Measurements from ENCODE around the gene HSBP1L1. TPM values are rescaled to one million over a fixed set of nuclear protein-coding genes. Genes with fewer than 3 reads are reported as not detected.
A peak's percentile ranks its signal among the peaks of the same experiment; 100 is the strongest.

The HSBP1L1 gene
- total RNA-seq, 2 experiments from 2014 or later, result 42.6 to 42.7 TPM

- TF ChIP-seq CTCF (IDR thresholded peaks at IDR 0.05), result no peak
- Mint-ChIP-seq H3K9me3 (no peaks in the 10 kb centered on the region), H3K4me1 (ENCODE audit: low read depth) (peaks cover 40% of the 10 kb centered on the region), H3K27me3 (no peaks in the 10 kb centered on the region), H3K4me3 (no peak overlapping the region), H3K36me3 (ENCODE audit: low read depth) (peaks cover 49% of the 10 kb centered on the region), H3K27ac (no peak overlapping the region)
- no peak overlapping the region for H3K27ac ChIP-seq (ENCODE audit: low read depth in 1 of 2, low read length in 2 of 2)
- H3K27me3 ChIP-seq (ENCODE audit: control insufficient read depth in 1 of 2, insufficient read depth in 2 of 2, low read length in 2 of 2), result no peaks in the 10 kb centered on the region
- H3K9me3 ChIP-seq (ENCODE audit: control insufficient read depth in 1 of 2, insufficient read depth in 1 of 2, low read length in 2 of 2), result peaks cover 0 to 5% of the 10 kb centered on the region in 2 experiments
- ChIA-PET POLR2A (no interaction called here), CTCF (interaction anchor here (0.6 kb wide), 1 partner anchor 49 kb away, joined by 3 read pairs; no protein-coding TSS in a partner anchor)
- ATAC-seq (ENCODE audit: poor library complexity) (no peak), DNase-seq (no peak)
- H3K4me3 ChIP-seq (ENCODE audit: low read length), result no peak overlapping the region
- peaks cover 34% of the 10 kb centered on the region for H3K36me3 ChIP-seq (ENCODE audit: insufficient read depth, low read length)
- intact Hi-C loops (cut with DNase I, micrococcal nuclease), result no loop called here
- H3K4me1 ChIP-seq (ENCODE audit: insufficient read depth, low read length), result peaks cover 32% of the 10 kb centered on the region
Measured at GRCh38 chr18:79943608-79944125, 20.8 kb upstream of the HSBP1L1 start.

- no peaks in the 10 kb centered on the region for H3K9me3 Mint-ChIP-seq
- POLR2A ChIA-PET, result no interaction called here
- H3K4me1 Mint-ChIP-seq (ENCODE audit: low read depth), result peaks cover 43% of the 10 kb centered on the region
- peaks cover 0 to 4% of the 10 kb centered on the region in 2 experiments for H3K9me3 ChIP-seq (ENCODE audit: control insufficient read depth in 1 of 2, insufficient read depth in 1 of 2, low read length in 2 of 2)
- peak overlapping the region; percentile 39 for H3K27ac Mint-ChIP-seq
- H3K4me3 ChIP-seq (ENCODE audit: low read length), result no peak overlapping the region
- DNase-seq (peak in 2 of 14 experiments; percentile 18 to 34), ATAC-seq (ENCODE audit: poor library complexity) (peak; percentile 78)
- peaks cover 34% of the 10 kb centered on the region for H3K36me3 ChIP-seq (ENCODE audit: insufficient read depth, low read length)
- intact Hi-C loops (cut with DNase I, micrococcal nuclease), result no loop called here
- no peak for TF ChIP-seq CTCF (IDR thresholded peaks at IDR 0.05)
- H3K27me3 Mint-ChIP-seq, result no peaks in the 10 kb centered on the region
- no peak overlapping the region for H3K27ac ChIP-seq (ENCODE audit: low read depth in 1 of 2, low read length in 2 of 2)
- CTCF ChIA-PET, result interaction anchor here (0.6 kb wide), 1 partner anchor 48 kb away, joined by 3 read pairs; no protein-coding TSS in a partner anchor
- H3K36me3 Mint-ChIP-seq (ENCODE audit: low read depth), result peaks cover 43% of the 10 kb centered on the region
- peaks cover 37% of the 10 kb centered on the region for H3K4me1 ChIP-seq (ENCODE audit: insufficient read depth, low read length)
- peak overlapping the region; percentile 38 for H3K4me3 Mint-ChIP-seq
- no peaks in the 10 kb centered on the region for H3K27me3 ChIP-seq (ENCODE audit: control insufficient read depth in 1 of 2, insufficient read depth in 2 of 2, low read length in 2 of 2)
Measured at GRCh38 chr18:79944126-79944731, 20.2 kb upstream of the HSBP1L1 start.

GRCh38 chr18:79944746-79945117, 19.7 kb upstream of the HSBP1L1 start:
- Mint-ChIP-seq H3K27me3 (no peaks in the 10 kb centered on the region), H3K36me3 (ENCODE audit: low read depth) (peaks cover 42% of the 10 kb centered on the region), H3K4me3 (peak overlapping the region; percentile 38), H3K9me3 (no peaks in the 10 kb centered on the region), H3K4me1 (ENCODE audit: low read depth) (peaks cover 43% of the 10 kb centered on the region), H3K27ac (peak overlapping the region; percentile 39)
- intact Hi-C loops (cut with DNase I, micrococcal nuclease), result no loop called here
- H3K27me3 ChIP-seq (ENCODE audit: control insufficient read depth in 1 of 2, insufficient read depth in 2 of 2, low read length in 2 of 2), result no peaks in the 10 kb centered on the region
- ChIA-PET POLR2A (no interaction called here), CTCF (no interaction called here)
- DNase-seq (no peak), ATAC-seq (ENCODE audit: poor library complexity) (no peak)
- peaks cover 0 to 4% of the 10 kb centered on the region in 2 experiments for H3K9me3 ChIP-seq (ENCODE audit: control insufficient read depth in 1 of 2, insufficient read depth in 1 of 2, low read length in 2 of 2)
- H3K27ac ChIP-seq (ENCODE audit: low read depth in 1 of 2, low read length in 2 of 2), result no peak overlapping the region
- peaks cover 33% of the 10 kb centered on the region for H3K36me3 ChIP-seq (ENCODE audit: insufficient read depth, low read length)
- no peak for TF ChIP-seq CTCF (IDR thresholded peaks at IDR 0.05)
- H3K4me1 ChIP-seq (ENCODE audit: insufficient read depth, low read length), result peaks cover 42% of the 10 kb centered on the region
- no peak overlapping the region for H3K4me3 ChIP-seq (ENCODE audit: low read length)
